Activated CD4-positive, alpha-beta T cell treated with anti-CD3 and anti-CD28 coated beads, Interleukin-2, amount 50 U/mL, for 48 hours (primary cell): ENCODE measurements around the gene NUB1.

Source experiments
- DNase-seq, 2 experiments: peaks; one replicate each; pipeline ENCODE4 v3.0.0-alpha.2; 2020

Gene NUB1

GRCh38 chr7:151347200-151347599, 5.6 kb downstream of the NUB1 start:
- DNase-seq: no peak

- DNase-seq: no peak
These were observed 7.4 kb downstream of the NUB1 start for GRCh38 chr7:151348970-151349369.

GRCh38 chr7:151349507-151349853, 7.9 kb downstream of the NUB1 start:
- no peak for DNase-seq

- peak; percentile 66 to 73 for DNase-seq
These were observed 9.4 kb downstream of the NUB1 start for GRCh38 chr7:151351027-151351426.

GRCh38 chr7:151351967-151352366, 10.4 kb downstream of the NUB1 start:
- DNase-seq: peak; percentile 58 to 68

GRCh38 chr7:151352512-151352911, 10.9 kb downstream of the NUB1 start:
- DNase-seq: no peak

- DNase-seq: no peak
These were observed 19.8 kb downstream of the NUB1 start for GRCh38 chr7:151361193-151361959.

- DNase-seq: no peak
These were observed 21.6 kb downstream of the NUB1 start for GRCh38 chr7:151363182-151363581.

- no peak for DNase-seq
These were observed 24.7 kb downstream of the NUB1 start for GRCh38 chr7:151366166-151366879.

GRCh38 chr7:151366880-151367222, 25.2 kb downstream of the NUB1 start:
- no peak for DNase-seq

- no peak for DNase-seq
These were observed 25.7 kb downstream of the NUB1 start for GRCh38 chr7:151367284-151367683.

- DNase-seq: peak; percentile 81 to 85
These were observed 26.5 kb downstream of the NUB1 start for GRCh38 chr7:151368136-151368571.

- DNase-seq: no peak
These were observed 29.7 kb downstream of the NUB1 start for GRCh38 chr7:151371266-151371665.

GRCh38 chr7:151372612-151373265, 31.1 kb downstream of the NUB1 start:
- DNase-seq: no peak

- DNase-seq: no peak
These were observed 32.0 kb downstream of the NUB1 start for GRCh38 chr7:151373599-151373998.

- no peak for DNase-seq
These were observed 32.5 kb downstream of the NUB1 start for GRCh38 chr7:151374139-151374538.

- DNase-seq: no peak
These were observed 33.1 kb downstream of the NUB1 start for GRCh38 chr7:151374726-151375125.

- DNase-seq: no peak
These were observed 34.1 kb downstream of the NUB1 start for GRCh38 chr7:151375530-151376217.

- DNase-seq: no peak
These were observed 34.7 kb downstream of the NUB1 start for GRCh38 chr7:151376218-151376902.

- no peak for DNase-seq
These were observed 35.8 kb downstream of the NUB1 start for GRCh38 chr7:151377406-151377805.

- DNase-seq: no peak
These were observed 36.4 kb downstream of the NUB1 start for GRCh38 chr7:151378011-151378410.

GRCh38 chr7:151378496-151379192, 37.0 kb downstream of the NUB1 start:
- no peak for DNase-seq
